ENCODE data around the gene ACP2.
"Not testable (repeated sequence)": the region's sequence is repeated elsewhere in the genome, so short reads cannot be mapped to it uniquely, and the experiment has no call there.

Gene ACP2

DNA sequence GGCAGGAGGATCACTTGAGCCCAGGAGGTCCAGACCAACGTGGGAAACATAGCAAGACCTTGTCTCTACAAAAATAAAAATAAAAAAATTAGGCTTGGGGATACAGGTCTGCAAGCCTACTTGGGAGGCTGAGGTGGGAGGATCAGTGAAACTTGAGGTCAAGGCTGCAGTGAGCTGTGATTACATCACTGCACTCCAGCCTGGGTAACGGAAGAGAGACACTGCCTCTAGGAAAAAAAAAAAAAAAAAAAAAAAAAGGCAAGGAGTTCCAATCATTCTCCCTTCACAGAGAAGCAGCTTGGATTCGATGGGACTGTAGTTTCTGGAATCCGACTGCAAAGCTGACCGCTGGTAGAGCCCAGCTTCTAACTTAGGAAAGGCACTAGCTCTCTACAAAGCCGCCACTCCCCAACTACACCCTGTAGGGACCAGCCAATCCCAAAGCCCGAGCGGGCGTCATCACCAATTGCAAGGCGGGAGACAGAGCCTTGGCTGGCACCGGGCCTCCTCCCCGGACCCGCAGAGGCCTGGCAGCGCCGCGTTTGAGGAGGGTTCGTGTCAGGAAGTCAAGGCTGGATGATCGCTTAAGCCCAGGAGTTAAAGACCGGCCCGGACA, 34.6 kb downstream of the ACP2 start:
- H3K27ac ChIP-seq, result peak overlapping the region; percentile 31 to 96 (median 92)
- H3K4me3 ChIP-seq, result peak overlapping the region; percentile 49 to 71 (median 62)

DNA sequence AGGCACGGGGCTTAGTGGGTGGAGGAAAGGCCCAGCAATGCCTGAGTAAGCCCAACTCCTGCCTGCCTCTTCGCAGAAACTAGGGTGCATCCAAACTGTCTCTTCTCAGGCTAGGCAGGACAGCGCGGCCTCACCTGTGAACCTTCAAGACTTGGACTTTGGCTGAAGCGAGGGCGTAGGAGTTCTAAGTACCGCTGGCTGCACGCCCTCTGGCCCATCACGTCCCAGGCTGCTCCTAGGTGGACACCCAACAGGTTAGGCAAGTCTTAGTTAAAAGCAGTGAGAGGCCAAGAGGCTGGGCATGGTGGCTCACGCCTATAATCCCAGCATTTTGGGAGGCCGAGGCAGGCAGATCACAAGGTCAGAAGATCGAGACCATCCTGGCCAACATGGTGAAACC, 35.7 kb downstream of the ACP2 start:
- H3K27ac ChIP-seq, result peak overlapping the region in 1 of 21 experiments; percentile 92
- H3K4me3 ChIP-seq, result no peak overlapping the region

DNA sequence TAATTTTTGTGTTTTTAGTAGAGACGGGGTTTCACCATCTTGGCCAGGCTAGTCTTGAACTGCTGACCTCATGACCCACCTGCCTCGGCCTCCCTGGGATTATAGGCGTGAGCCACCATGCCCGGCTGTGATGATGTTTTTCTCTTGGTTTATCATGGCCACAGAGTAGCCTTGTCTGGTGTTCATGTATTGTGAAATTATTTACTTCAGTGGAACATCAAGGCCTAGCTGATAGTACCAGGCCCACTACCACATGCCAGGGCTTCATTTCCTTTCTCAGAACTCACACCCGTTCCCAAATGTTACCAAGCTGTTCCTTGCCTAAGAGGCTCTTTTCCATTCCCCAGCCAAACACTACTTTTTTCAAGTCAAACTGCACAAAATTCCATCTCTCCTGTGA, 40.0 kb downstream of the ACP2 start:
- H3K27ac ChIP-seq, result no peak overlapping the region
- no peak overlapping the region for H3K4me3 ChIP-seq

DNA sequence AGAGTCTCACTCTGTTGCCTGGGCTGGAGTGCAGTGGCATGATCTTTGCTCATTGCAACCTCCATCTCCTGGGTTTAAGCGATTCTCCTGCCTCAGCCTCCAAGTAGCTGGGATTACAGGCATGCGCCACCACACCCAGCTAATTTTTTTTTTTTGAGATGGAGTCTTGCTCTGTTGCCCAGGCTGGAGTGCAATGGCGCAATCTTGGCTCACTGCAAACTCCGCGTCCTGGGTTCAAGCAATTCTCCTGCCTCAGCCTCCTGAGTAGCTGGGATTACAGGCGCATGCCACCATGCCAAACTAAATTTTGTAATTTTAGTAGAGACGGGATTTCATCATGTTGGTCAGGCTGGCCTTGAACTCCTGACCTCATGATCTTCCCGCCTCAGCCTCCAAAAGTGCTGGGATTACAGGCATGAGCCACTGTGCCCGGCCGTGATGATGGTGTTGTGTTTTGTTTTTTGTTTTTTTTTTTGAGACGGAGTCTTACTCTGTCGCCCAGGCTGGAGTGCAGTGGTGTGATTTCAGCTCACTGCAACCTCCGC, 40.5 kb downstream of the ACP2 start:
- not testable (repeated sequence) for H3K27ac ChIP-seq, H3K4me3 ChIP-seq

DNA sequence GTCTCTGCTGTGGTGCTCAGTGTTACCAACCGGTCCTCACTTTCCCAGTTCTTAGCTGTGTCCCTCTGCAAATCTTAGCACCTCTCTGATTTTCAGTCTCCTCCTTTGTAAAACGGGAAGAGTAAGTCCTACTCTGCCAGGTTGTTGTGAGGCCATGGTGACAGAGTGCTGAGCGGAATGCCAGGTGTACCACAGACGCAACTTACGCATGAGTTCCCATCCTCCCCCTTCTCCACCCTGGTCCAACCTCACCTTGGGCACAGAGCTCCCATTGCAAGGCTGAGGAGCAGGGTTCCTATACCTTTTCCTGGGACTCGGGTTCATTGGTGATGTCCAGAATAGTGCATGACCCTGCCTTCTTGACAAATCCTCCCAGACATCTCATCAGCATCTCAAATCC, 41.2 kb downstream of the ACP2 start:
- H3K4me3 ChIP-seq, result no peak overlapping the region
- no peak overlapping the region for H3K27ac ChIP-seq

DNA sequence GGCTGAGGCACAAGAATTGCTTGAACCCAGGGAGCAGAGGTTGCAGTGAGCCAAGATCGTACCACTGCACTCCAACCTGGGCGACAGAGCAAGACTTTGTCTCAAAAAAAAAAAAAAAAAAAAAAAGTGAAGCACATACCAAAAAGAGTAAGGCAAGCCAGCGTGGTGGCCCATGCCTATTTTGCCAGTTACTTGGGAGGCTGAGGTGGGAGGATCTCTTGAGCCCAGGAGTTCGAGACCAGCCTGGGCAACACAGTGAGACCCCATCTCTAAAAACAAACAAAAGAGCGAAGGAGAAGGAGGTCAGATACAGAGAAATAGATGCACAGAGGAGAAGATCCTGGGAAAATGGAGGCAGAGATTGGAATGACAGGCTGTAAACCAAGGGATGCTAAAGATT, 42.0 kb downstream of the ACP2 start:
- H3K4me3 ChIP-seq, H3K27ac ChIP-seq: not testable (repeated sequence)

DNA sequence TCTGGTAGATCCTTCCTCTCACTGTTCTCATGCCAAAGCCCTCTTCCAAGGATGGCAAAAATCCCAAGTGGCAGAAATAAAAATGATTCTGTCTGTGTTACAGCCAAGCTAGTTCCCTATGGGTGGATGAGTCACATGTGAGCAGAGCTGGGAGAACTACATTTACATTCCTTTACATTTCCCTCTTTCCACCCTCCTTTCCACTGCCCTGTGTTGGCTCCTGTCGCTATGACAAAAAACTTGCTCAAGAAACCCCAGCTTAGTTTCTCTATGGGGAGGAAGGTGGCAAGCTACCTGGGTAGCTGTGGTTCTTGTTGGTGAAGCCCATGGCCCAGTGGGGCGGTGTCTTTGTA, 44.0 kb downstream of the ACP2 start:
- peak overlapping the region in 10 of 21 experiments; percentile 3 to 52 (median 30) for H3K27ac ChIP-seq

DNA sequence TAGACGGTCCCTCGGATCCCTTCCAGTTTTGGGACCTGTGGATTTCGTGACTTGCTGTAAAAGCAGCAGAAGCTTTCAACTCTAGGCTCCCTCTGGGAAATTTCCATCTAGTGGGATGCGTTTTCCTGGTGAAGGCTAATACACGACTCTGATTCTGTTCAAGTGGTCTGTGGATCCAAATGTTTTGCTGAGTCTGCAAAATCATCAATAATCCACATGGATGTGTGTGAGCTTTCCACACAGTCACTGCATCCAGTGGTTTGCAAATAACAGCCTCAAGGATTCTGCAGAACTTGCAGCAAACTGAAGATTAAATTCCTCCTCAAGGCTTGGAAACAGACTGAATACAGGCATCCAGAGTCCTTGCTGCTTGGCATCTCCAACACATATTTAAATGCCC, 46.0 kb downstream of the ACP2 start:
- Histone ChIP-seq H3K27ac (no peak overlapping the region), H3K4me3 (no peak overlapping the region)

More for the DNA sequence above, 44.0 kb downstream of the ACP2 start:
- H3K4me3 ChIP-seq, result no peak overlapping the region

DNA sequence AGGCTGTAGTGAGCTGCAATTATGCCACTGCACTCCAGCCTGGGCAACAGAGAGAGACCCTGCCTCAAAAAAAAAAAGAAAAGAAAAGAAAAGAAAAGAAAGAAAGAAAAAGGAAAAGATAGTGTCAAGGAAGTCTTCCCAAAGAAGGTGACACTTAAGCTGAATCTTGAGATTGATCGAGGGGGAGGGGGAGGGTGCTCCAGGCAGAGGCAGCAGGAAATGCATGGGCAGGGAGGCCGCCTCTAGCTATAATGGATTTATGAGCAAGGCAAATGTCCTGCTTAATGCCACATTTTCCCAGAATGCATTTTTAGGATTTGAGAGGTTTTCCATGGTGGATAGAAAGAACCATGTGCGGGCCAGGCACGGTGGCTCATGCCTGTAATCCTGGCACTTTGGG, 47.6 kb downstream of the ACP2 start:
- Histone ChIP-seq H3K27ac (no peak overlapping the region), H3K4me3 (no peak overlapping the region)

DNA sequence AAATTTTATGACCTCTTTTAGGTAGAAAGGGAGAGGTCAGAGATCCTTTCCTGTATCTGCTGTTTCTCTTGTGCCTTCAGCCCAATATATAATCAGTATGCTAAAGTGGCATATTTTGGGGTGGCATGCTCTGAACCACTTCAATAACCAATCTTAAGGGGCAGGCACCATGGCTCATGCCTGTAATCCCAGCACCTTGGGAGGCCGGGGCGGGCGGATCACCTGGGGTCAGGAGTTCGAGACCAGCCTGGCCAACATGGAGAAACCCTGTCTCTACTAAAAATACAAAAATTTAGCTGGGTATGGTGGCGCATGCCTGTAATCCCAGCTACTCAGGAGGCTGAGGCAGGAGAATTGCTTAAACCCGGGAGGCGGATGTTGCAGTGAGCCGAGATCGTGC, 50.5 kb downstream of the ACP2 start:
- H3K4me3 ChIP-seq, result not testable (repeated sequence)

DNA sequence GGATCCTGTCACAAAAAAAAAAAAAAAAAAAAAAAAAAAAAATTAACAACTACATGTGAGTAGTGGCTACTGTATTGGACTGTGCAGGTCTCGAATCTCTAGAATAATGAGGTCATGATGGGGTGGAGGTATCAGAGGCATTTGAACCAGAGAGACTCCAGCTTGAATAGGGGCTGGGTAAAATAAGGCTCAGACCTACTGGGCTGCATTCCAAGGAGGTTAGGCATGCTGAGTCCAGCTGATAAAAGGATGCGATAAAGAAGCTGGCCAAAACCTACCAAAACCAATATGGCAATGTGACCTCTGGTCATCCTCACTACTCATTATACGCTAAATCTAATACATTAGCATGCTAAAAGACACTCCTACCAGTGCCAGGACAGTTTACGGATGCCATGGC, 56.5 kb downstream of the ACP2 start:
- Histone ChIP-seq H3K4me3 (no peak overlapping the region), H3K27ac (no peak overlapping the region)

More for the DNA sequence above, 50.5 kb downstream of the ACP2 start:
- not testable (repeated sequence) for H3K27ac ChIP-seq

DNA sequence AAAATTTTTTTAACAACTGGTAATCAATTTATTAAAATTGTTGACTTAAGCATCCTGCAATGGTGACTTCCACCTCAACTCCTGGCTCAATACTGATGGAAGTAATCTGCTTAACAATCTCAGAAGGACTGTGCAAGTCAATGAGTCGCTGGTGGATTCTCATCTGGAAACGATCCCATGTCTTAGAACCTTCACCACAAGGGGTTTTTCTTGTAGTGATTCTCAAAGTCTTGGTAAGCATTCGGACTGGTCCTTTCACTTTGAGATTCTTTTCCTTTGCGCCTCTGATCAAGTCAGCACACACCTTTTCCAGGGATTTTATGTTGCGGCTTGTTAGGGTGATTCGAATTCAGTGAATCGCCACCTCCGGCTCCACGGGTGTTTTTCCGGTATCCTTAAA, 57.5 kb downstream of the ACP2 start:
- H3K4me3 ChIP-seq, H3K27ac ChIP-seq: not testable (repeated sequence)

All from skin epidermis (tissue), 12 donors.